Karpas-422 (cell line): ENCODE data around the gene SAMMSON. TPM values are rescaled to one million over a fixed set of nuclear protein-coding genes. Genes with fewer than 3 reads are reported as not detected.

Experiments
- DNase-seq: peaks from one replicate; pipeline ENCODE4 v3.0.0-alpha.2; 2015
- H2AFZ ChIP-seq: fragments of 200-600 bp; sonication (generic); 2 replicates; pipeline ENCODE4 v1.6.1; 2014; ENCODE audit warnings: antibody characterized with exemption, low read length, mixed read lengths
- H3K27ac ChIP-seq: fragments of 200-600 bp; sonication (generic); 2 replicates; pipeline ENCODE4 v1.5.1; 2014; ENCODE audit warnings: mild to moderate bottlenecking, low read length, moderate library complexity
- H3K27me3 ChIP-seq: fragments of 200-600 bp; sonication (generic); 2 replicates; pipeline ENCODE4 v1.6.1; 2014; ENCODE audit warnings: low read length, mixed read lengths
- H3K36me3 ChIP-seq: fragments of 200-600 bp; sonication (generic); 2 replicates; pipeline ENCODE4 v1.6.1; 2014; ENCODE audit warnings: low read length, mixed read lengths; ENCODE audit not compliant: insufficient read depth
- H3K4me1 ChIP-seq: fragments of 200-600 bp; sonication (generic); 2 replicates; pipeline ENCODE4 v1.6.1; 2014; ENCODE audit warnings: mild to moderate bottlenecking, low read length, mixed read lengths
- H3K4me2 ChIP-seq: fragments of 200-600 bp; sonication (generic); 2 replicates; pipeline ENCODE4 v1.6.1; 2014; ENCODE audit warnings: low read length, low read depth, mild to moderate bottlenecking; ENCODE audit not compliant: poor library complexity, severe bottlenecking
- H3K4me3 ChIP-seq: fragments of 200-600 bp; sonication (generic); 2 replicates; pipeline ENCODE4 v1.5.1; 2014; ENCODE audit warnings: mild to moderate bottlenecking, antibody characterized with exemption, low read length, mixed read lengths
- H3K79me2 ChIP-seq: fragments of 200-600 bp; sonication (generic); 2 replicates; pipeline ENCODE4 v1.6.1; 2014; ENCODE audit warnings: mild to moderate bottlenecking, low read length, mixed read lengths
- H3K9ac ChIP-seq: fragments of 200-600 bp; sonication (generic); 2 replicates; pipeline ENCODE4 v1.6.0; 2014; ENCODE audit warnings: low read length
- H3K9me2 ChIP-seq: fragments of 200-600 bp; sonication (generic), shearing (Covaris generic); replicated peaks from 2 replicates; pipeline ENCODE4 v1.6.0; 2014; ENCODE audit warnings: mild to moderate bottlenecking, low read length, moderate library complexity; ENCODE audit not compliant: insufficient read depth
- H3K9me3 ChIP-seq: fragments of 300-700, 200-600 bp; sonication (generic); 2 replicates; pipeline ENCODE4 v1.6.1; 2014; ENCODE audit warnings: low read length, mixed read lengths
- H4K20me1 ChIP-seq: fragments of 200-600 bp; sonication (generic); 2 replicates; pipeline ENCODE4 v1.6.1; 2014; ENCODE audit warnings: mild to moderate bottlenecking, antibody characterized with exemption, low read length, low read depth; ENCODE audit not compliant: insufficient read depth
- total RNA-seq: library from RNA; depleted of rRNA; stranded (reverse); fragments of >200 nt; shearing (Covaris generic); gene quantifications from 2 replicates; pipeline ENCODE4 v1.2.3, GENCODE V29; 2014; ENCODE audit warnings: low replicate concordance

Gene SAMMSON
- total RNA-seq, 1 experiment from 2014 or later = not detected

GRCh38 chr3:69976021-69976420 is 23.5 kb upstream of the SAMMSON start:
- Histone ChIP-seq H3K4me2 (no peak overlapping the region), H3K4me3 (no peak overlapping the region), H3K9ac (no peak overlapping the region), H3K36me3 (no peaks in the 10 kb centered on the region), H4K20me1 (no peaks in the 10 kb centered on the region), H3K79me2 (no peaks in the 10 kb centered on the region), H3K9me2 (no peaks in the 10 kb centered on the region), H3K27ac (no peak overlapping the region), H3K27me3 (no peaks in the 10 kb centered on the region), H2AFZ (no peak overlapping the region), H3K9me3 (no peaks in the 10 kb centered on the region), H3K4me1 (no peaks in the 10 kb centered on the region)
- DNase-seq = no peak

GRCh38 chr3:69983546-69984265 is 15.8 kb upstream of the SAMMSON start:
- Histone ChIP-seq H3K4me2 (no peak overlapping the region), H4K20me1 (no peaks in the 10 kb centered on the region), H2AFZ (no peak overlapping the region), H3K9ac (no peak overlapping the region), H3K79me2 (no peaks in the 10 kb centered on the region), H3K36me3 (no peaks in the 10 kb centered on the region), H3K27ac (no peak overlapping the region), H3K9me3 (no peaks in the 10 kb centered on the region), H3K27me3 (no peaks in the 10 kb centered on the region), H3K9me2 (no peaks in the 10 kb centered on the region), H3K4me3 (no peak overlapping the region), H3K4me1 (no peaks in the 10 kb centered on the region)
- no peak for DNase-seq

- Histone ChIP-seq H3K27me3 (no peaks in the 10 kb centered on the region), H3K9me2 (no peaks in the 10 kb centered on the region), H3K9me3 (no peaks in the 10 kb centered on the region), H3K27ac (no peak overlapping the region), H3K4me2 (no peak overlapping the region), H3K36me3 (no peaks in the 10 kb centered on the region), H3K9ac (no peak overlapping the region), H3K4me1 (no peaks in the 10 kb centered on the region), H3K79me2 (no peaks in the 10 kb centered on the region), H4K20me1 (no peaks in the 10 kb centered on the region), H2AFZ (no peak overlapping the region), H3K4me3 (no peak overlapping the region)
- no peak for DNase-seq
Measured at GRCh38 chr3:69985266-69985665, 14.3 kb upstream of the SAMMSON start.

GRCh38 chr3:69986419-69986818 is 13.1 kb upstream of the SAMMSON start:
- no peaks in the 10 kb centered on the region for H3K4me1 ChIP-seq
- no peak for DNase-seq
- H3K9ac ChIP-seq = no peak overlapping the region
- no peak overlapping the region for H2AFZ ChIP-seq
- H3K9me3 ChIP-seq = no peaks in the 10 kb centered on the region
- no peaks in the 10 kb centered on the region for H3K27me3 ChIP-seq
- no peaks in the 10 kb centered on the region for H4K20me1 ChIP-seq
- H3K79me2 ChIP-seq = no peaks in the 10 kb centered on the region
- H3K9me2 ChIP-seq = no peaks in the 10 kb centered on the region
- no peaks in the 10 kb centered on the region for H3K36me3 ChIP-seq
- H3K27ac ChIP-seq = no peak overlapping the region
- no peak overlapping the region for H3K4me3 ChIP-seq
- H3K4me2 ChIP-seq = no peak overlapping the region

- Histone ChIP-seq H3K27me3 (no peaks in the 10 kb centered on the region), H3K4me1 (no peaks in the 10 kb centered on the region), H3K9me2 (no peaks in the 10 kb centered on the region), H3K27ac (no peak overlapping the region), H3K9ac (no peak overlapping the region), H3K79me2 (no peaks in the 10 kb centered on the region), H3K36me3 (no peaks in the 10 kb centered on the region), H3K4me3 (no peak overlapping the region), H3K9me3 (no peaks in the 10 kb centered on the region), H2AFZ (no peak overlapping the region), H3K4me2 (no peak overlapping the region), H4K20me1 (no peaks in the 10 kb centered on the region)
- no peak for DNase-seq
Measured at GRCh38 chr3:69987833-69988232, 11.7 kb upstream of the SAMMSON start.

GRCh38 chr3:69993757-69994156 is 5.8 kb upstream of the SAMMSON start:
- Histone ChIP-seq H3K9ac (no peak overlapping the region), H2AFZ (no peak overlapping the region), H3K4me1 (no peaks in the 10 kb centered on the region), H3K27ac (no peak overlapping the region), H3K9me2 (no peaks in the 10 kb centered on the region), H3K9me3 (no peaks in the 10 kb centered on the region), H3K27me3 (no peaks in the 10 kb centered on the region), H3K4me2 (no peak overlapping the region), H3K4me3 (no peak overlapping the region), H3K79me2 (no peaks in the 10 kb centered on the region), H3K36me3 (no peaks in the 10 kb centered on the region), H4K20me1 (no peaks in the 10 kb centered on the region)
- DNase-seq = no peak

GRCh38 chr3:69994919-69995318 is 4.6 kb upstream of the SAMMSON start:
- Histone ChIP-seq H3K9me3 (no peaks in the 10 kb centered on the region), H3K27ac (no peak overlapping the region), H3K79me2 (no peaks in the 10 kb centered on the region), H3K27me3 (no peaks in the 10 kb centered on the region), H3K4me2 (no peak overlapping the region), H3K4me1 (no peaks in the 10 kb centered on the region), H3K9me2 (no peaks in the 10 kb centered on the region), H3K9ac (no peak overlapping the region), H3K36me3 (no peaks in the 10 kb centered on the region), H2AFZ (no peak overlapping the region), H4K20me1 (no peaks in the 10 kb centered on the region), H3K4me3 (no peak overlapping the region)
- DNase-seq = no peak

GRCh38 chr3:69997631-69998307 is 1.8 kb upstream of the SAMMSON start:
- Histone ChIP-seq H3K9ac (no peak overlapping the region), H3K27me3 (no peaks in the 10 kb centered on the region), H3K27ac (no peak overlapping the region), H4K20me1 (no peaks in the 10 kb centered on the region), H2AFZ (no peak overlapping the region), H3K4me2 (no peak overlapping the region), H3K79me2 (no peaks in the 10 kb centered on the region), H3K36me3 (no peaks in the 10 kb centered on the region), H3K4me3 (no peak overlapping the region), H3K9me2 (no peaks in the 10 kb centered on the region), H3K9me3 (no peaks in the 10 kb centered on the region), H3K4me1 (no peaks in the 10 kb centered on the region)
- DNase-seq = no peak
